ENCODE measurements around the gene ARL2BP.

The ARL2BP gene

DNA sequence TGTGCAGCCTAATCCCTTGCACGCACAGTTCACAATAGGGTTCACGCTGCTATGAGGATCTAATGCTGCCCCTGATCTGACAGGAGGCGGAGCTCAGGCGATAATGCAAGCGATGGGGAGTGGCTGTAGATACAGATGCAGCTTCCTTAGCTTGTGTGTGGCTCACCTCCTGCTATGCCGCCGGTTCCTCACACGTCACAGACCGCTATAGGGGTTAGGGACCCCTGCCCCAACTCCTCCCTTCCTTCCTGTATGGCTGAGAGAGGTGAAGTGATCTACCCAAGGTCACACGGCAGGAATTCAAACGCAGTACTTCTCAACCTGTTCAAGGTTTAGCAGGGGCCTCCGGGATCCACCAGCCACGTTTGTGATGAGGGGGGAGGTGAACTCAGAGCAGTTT, 52.8 kb downstream of the ARL2BP start:
- Histone ChIP-seq H3K36me3 (ENCODE audit: control insufficient read depth, insufficient read depth, low read length) (no peaks in the 10 kb centered on the region), H3K27me3 (replicated peaks; ENCODE audit: control insufficient read depth, insufficient read depth, low read length) (no peaks in the 10 kb centered on the region), H3K4me3 (replicated peaks; ENCODE audit: low read depth, low read length) (peak overlapping the region; percentile 35)
- TF ChIP-seq, protein P1, sequence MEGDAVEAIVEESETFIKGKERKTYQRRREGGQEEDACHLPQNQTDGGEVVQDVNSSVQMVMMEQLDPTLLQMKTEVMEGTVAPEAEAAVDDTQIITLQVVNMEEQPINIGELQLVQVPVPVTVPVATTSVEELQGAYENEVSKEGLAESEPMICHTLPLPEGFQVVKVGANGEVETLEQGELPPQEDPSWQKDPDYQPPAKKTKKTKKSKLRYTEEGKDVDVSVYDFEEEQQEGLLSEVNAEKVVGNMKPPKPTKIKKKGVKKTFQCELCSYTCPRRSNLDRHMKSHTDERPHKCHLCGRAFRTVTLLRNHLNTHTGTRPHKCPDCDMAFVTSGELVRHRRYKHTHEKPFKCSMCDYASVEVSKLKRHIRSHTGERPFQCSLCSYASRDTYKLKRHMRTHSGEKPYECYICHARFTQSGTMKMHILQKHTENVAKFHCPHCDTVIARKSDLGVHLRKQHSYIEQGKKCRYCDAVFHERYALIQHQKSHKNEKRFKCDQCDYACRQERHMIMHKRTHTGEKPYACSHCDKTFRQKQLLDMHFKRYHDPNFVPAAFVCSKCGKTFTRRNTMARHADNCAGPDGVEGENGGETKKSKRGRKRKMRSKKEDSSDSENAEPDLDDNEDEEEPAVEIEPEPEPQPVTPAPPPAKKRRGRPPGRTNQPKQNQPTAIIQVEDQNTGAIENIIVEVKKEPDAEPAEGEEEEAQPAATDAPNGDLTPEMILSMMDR (IDR thresholded peaks at IDR 0.05; ENCODE audit: insufficient read depth, low read length, poor library complexity, severe bottlenecking) = no peak
- no peak for DNase-seq (ENCODE audit: extremely low read depth, insufficient read length)

DNA sequence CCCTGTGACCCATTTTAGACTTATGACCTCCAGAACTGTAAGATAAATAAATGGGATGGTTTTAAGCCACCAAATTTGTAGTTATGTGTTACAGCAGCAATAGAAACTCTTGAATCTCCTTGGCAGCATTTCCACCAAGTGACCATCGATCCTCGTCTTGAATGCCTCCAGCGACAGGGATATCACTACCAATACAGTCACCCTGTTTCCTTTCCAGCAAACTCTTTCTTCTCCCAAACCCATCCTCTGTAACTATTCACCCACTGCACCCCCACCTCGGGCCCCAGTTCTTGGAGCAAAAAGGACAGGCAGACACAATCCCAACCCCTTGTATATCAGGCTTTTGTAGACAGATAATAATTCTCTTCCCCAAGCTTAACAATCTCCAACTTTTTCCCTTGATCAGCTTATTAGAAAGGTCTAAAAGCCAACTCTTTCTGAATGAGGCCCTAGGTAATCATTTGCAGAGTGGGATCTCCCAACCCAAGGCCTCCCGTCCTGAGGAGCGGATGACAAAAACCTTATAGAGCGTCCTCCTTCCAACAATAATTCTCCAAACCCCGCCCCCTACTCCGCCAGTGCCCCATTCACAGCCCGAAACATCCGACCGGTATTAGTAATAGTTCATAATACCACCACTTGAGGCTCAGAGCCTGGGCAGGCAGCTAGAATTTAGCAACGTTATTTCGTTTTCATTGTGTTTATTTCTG, 54.1 kb downstream of the ARL2BP start:
- TF ChIP-seq, protein P1 (IDR thresholded peaks at IDR 0.05; ENCODE audit: insufficient read depth, low read length, poor library complexity, severe bottlenecking) = peak; percentile 1
- H3K36me3 ChIP-seq (ENCODE audit: control insufficient read depth, insufficient read depth, low read length) = no peaks in the 10 kb centered on the region
- peak overlapping the region; percentile 62 for H3K4me3 ChIP-seq (replicated peaks; ENCODE audit: low read depth, low read length)
- no peak for DNase-seq (ENCODE audit: extremely low read depth, insufficient read length)
- H3K27me3 ChIP-seq (replicated peaks; ENCODE audit: control insufficient read depth, insufficient read depth, low read length) = no peaks in the 10 kb centered on the region

DNA sequence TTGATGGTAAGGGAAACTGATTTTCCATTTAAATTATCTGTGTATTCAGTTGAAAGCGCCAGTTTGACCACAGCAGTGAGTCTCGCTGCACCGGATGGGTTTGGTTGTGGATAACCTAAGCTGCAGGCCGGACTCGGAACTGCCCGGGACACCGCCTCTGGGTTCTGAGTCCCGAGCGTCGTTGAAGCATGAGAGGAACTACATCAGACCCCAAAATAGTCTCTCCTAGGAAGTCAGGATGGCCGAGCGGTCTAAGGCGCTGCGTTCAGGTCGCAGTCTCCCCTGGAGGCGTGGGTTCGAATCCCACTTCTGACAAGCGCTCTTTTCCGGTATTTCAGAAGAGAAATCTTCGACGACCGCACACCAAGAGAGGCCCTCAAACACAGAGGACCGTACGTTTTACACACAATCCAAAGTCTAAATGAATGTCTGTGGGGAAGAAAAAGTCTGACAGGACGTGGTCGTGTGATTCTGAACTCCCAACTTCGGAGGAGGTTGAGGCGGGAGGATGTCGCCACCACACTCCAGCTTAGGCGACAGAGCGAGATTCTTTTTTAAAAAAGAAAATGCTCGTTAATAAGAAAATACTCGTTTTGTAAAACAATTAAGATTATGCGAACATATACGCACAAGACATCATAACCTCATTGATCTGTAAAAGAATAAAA, 54.8 kb downstream of the ARL2BP start:
- peak overlapping the region; percentile 62 for H3K4me3 ChIP-seq (replicated peaks; ENCODE audit: low read depth, low read length)
- TF ChIP-seq, protein P1 (IDR thresholded peaks at IDR 0.05; ENCODE audit: insufficient read depth, low read length, poor library complexity, severe bottlenecking) = peak; percentile 0

DNA sequence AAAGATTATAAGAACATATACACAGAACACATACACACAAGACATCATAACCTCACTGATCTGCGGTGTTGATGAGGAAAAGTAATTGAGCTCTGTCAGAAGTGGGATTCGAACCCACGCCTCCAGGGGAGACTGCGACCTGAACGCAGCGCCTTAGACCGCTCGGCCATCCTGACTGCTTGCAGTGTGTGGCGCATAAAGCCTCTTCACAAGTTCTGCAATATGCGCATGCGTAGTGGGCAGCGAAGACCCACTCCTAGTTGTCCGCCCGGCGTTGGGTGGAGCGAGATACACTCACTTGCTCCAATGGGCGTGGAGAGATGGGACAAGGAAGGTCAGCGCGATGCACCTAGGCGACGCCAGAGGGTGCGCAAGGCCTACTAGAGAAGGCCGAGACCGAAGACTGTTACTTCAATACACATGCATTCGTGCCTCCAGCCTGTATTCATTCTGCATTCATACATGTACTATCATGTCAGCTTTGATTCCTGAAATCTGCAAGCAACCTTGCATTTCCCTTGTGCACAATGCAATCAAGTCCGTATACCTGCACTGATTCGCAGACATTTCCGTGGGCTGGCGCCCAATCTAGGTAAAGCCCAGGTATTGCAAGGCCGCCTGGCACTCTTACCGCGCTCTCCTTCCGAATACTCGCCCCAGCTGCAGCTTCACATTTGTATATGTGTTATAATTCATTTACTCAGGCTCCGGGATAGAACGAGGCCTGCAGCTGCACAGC, 55.5 kb downstream of the ARL2BP start:
- H3K36me3 ChIP-seq (ENCODE audit: control insufficient read depth, insufficient read depth, low read length) = no peaks in the 10 kb centered on the region
- TF ChIP-seq, protein P1 (IDR thresholded peaks at IDR 0.05; ENCODE audit: insufficient read depth, low read length, poor library complexity, severe bottlenecking) = peak; percentile 90
- peak; percentile 95 for DNase-seq (ENCODE audit: extremely low read depth, insufficient read length)
- H3K27me3 ChIP-seq (replicated peaks; ENCODE audit: control insufficient read depth, insufficient read depth, low read length) = no peaks in the 10 kb centered on the region
- peak overlapping the region; percentile 62 for H3K4me3 ChIP-seq (replicated peaks; ENCODE audit: low read depth, low read length)

More for the DNA sequence above, 54.8 kb downstream of the ARL2BP start:
- DNase-seq (ENCODE audit: extremely low read depth, insufficient read length) = peak; percentile 89
- no peaks in the 10 kb centered on the region for H3K36me3 ChIP-seq (ENCODE audit: control insufficient read depth, insufficient read depth, low read length)
- no peaks in the 10 kb centered on the region for H3K27me3 ChIP-seq (replicated peaks; ENCODE audit: control insufficient read depth, insufficient read depth, low read length)

DNA sequence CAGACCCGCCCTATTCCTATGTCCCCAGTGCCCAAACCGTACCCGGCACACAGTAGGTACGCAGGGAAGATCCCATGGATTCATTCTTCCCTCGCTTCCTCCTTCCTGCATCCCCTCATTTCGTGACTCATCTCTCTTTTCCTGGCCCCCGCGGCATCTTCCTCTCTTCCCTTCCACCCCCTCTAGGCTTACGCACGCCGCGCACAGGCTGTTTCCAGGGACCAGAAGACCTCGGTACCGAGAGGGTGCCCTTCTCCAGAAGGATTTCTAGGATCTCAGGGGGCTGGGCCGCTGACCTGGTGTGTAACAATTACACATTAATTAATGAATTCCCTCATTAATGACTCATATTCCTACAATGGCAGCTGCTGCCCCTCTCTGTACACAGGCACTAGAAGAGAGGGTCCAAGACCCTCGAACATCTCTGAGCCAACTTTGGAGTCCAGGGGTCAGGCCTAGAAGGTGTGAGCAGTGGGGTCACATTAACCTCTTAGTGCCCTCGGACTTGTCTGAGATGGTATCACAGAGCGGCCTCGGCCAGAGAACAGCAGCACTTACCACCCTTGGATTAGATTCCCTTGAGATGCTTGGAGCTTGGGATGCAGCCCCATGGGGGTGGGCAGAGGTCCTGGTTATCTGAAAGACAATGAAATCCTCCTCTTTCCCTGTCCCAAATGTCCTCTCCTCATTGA, 56.2 kb downstream of the ARL2BP start:
- TF ChIP-seq, protein P1 (IDR thresholded peaks at IDR 0.05; ENCODE audit: insufficient read depth, low read length, poor library complexity, severe bottlenecking) = no peak
- H3K4me3 ChIP-seq (replicated peaks; ENCODE audit: low read depth, low read length) = no peak overlapping the region
- no peaks in the 10 kb centered on the region for H3K36me3 ChIP-seq (ENCODE audit: control insufficient read depth, insufficient read depth, low read length)
- no peak for DNase-seq (ENCODE audit: extremely low read depth, insufficient read length)
- no peaks in the 10 kb centered on the region for H3K27me3 ChIP-seq (replicated peaks; ENCODE audit: control insufficient read depth, insufficient read depth, low read length)
